H1 (cell line): ENCODE measurements around the gene SPSB3. TPM values are rescaled to one million over a fixed set of nuclear protein-coding genes. Genes with fewer than 3 reads are reported as not detected.

Experiments
- CTCF ChIA-PET: fragments of 300-600 bp; sonication (Branson Sonifier 250); formaldehyde crosslinking; loops from one replicate; lab custom pipeline; 2021; ENCODE audit not compliant: partially characterized antibody; lab: Charles Lee
- POLR2A ChIA-PET: fragments of 300-600 bp; sonication (Branson Sonifier 250); formaldehyde crosslinking; loops from one replicate; lab custom pipeline; 2021; ENCODE audit warnings: inconsistent platforms; ENCODE audit not compliant: partially characterized antibody; lab: Charles Lee
- DNase-seq, 2 experiments: peaks; one replicate each; pipeline versions ENCODE4 v3.0.0 to v3.0.0-alpha.2; 2010 to 2022; ENCODE audit warnings: low spot score in 2 of 2, low read depth in 1 of 2, mixed read lengths in 1 of 2
- FAIRE-seq: peaks from 2 replicates; lab custom pipeline; 2011; peaks lifted over from hg19 to GRCh38; lab: Jason Lieb, UNC
- H2AFZ ChIP-seq: 2 replicates; pipeline ENCODE4 v1.8.1; 2012; ENCODE audit warnings: low read length, inconsistent platforms
- H2AK5ac ChIP-seq: 2 replicates; pipeline ENCODE4 v1.6.1; 2013; ENCODE audit warnings: low read depth, low read length
- H2BK120ac ChIP-seq: replicated peaks from 2 replicates; pipeline ENCODE3; 2013; ENCODE audit warnings: low read depth, low read length, inconsistent platforms
- H2BK12ac ChIP-seq: 2 replicates; pipeline ENCODE4 v1.6.1; 2013; ENCODE audit warnings: low read depth, low read length
- H2BK15ac ChIP-seq: 2 replicates; pipeline ENCODE4 v1.6.1; 2013; ENCODE audit warnings: low read length
- H2BK20ac ChIP-seq: 2 replicates; pipeline ENCODE4 v1.6.1; 2013; ENCODE audit warnings: low read length
- H2BK5ac ChIP-seq: 2 replicates; pipeline ENCODE4 v1.6.1; 2013; ENCODE audit warnings: low read depth, low read length
- H3K14ac ChIP-seq: 2 replicates; pipeline ENCODE4 v1.6.1; 2013; ENCODE audit warnings: inconsistent platforms; ENCODE audit not compliant: insufficient read length
- H3K18ac ChIP-seq: 2 replicates; pipeline ENCODE4 v1.6.1; 2013; ENCODE audit warnings: low read length; ENCODE audit errors: extremely low read depth
- H3K23ac ChIP-seq: 2 replicates; pipeline ENCODE4 v1.6.1; 2013; ENCODE audit warnings: inconsistent platforms; ENCODE audit not compliant: insufficient read length
- H3K23me2 ChIP-seq: 2 replicates; pipeline ENCODE4 v1.6.1; 2013; ENCODE audit warnings: low read depth, low read length
- H3K27ac ChIP-seq: 2 replicates; pipeline ENCODE4 v1.6.1; 2011; ENCODE audit warnings: low read depth, low read length, inconsistent platforms
- H3K27me3 ChIP-seq, 4 experiments: replicated peaks in 1 of 4; 1 replicate in 1 of 4; 2 replicates in 3 of 4; pipeline versions ENCODE4 v1.6.1 to v1.8.1; 2011 to 2013; ENCODE audit warnings: low read length in 3 of 4, mild to moderate bottlenecking in 3 of 4, inconsistent platforms in 2 of 4, mixed read lengths in 2 of 4, moderate library complexity in 1 of 4; ENCODE audit not compliant: control insufficient read depth in 3 of 4, insufficient read depth in 3 of 4; ENCODE audit errors: extremely low read depth in 1 of 4
- H3K36me3 ChIP-seq, 4 experiments: 2 replicates each; pipeline versions ENCODE4 v1.6.1 to v1.8.1; 2011 to 2013; ENCODE audit warnings: mild to moderate bottlenecking in 4 of 4, low read length in 3 of 4, moderate library complexity in 2 of 4, control low read depth in 1 of 4, inconsistent platforms in 1 of 4; ENCODE audit not compliant: insufficient read depth in 4 of 4, control insufficient read depth in 2 of 4
- H3K4ac ChIP-seq: replicated peaks from 2 replicates; pipeline ENCODE3; 2013; ENCODE audit warnings: low read length, low read depth, mixed read lengths, inconsistent platforms; ENCODE audit not compliant: insufficient read length
- H3K4me1 ChIP-seq, 4 experiments: replicated peaks in 1 of 4; 1 replicate in 1 of 4; 2 replicates in 3 of 4; pipeline versions ENCODE4 v1.6.1 to v1.8.1; 2011 to 2013; ENCODE audit warnings: low read length in 3 of 4, inconsistent platforms in 2 of 4, mixed read lengths in 1 of 4; ENCODE audit not compliant: insufficient read depth in 4 of 4, control insufficient read depth in 3 of 4
- H3K4me2 ChIP-seq, 2 experiments: 2 replicates each; pipeline versions ENCODE4 v1.6.1 to v1.8.1; 2011 to 2013; ENCODE audit warnings: low read depth in 2 of 2, low read length in 2 of 2, control low read depth in 1 of 2, inconsistent platforms in 1 of 2, mild to moderate bottlenecking in 1 of 2; ENCODE audit not compliant: insufficient read depth in 1 of 2
- H3K4me3 ChIP-seq, 4 experiments: fragments of 200-600, 300-600 bp in 1 of 4; sonication (generic), shearing (Covaris generic), sonication (Bioruptor Twin) in 1 of 4; 2 replicates each; pipeline versions ENCODE4 v1.5.1 to v1.8.1; 2011 to 2016; ENCODE audit warnings: low read length in 4 of 4, low read depth in 3 of 4, control low read depth in 2 of 4, inconsistent platforms in 2 of 4, mild to moderate bottlenecking in 2 of 4, mixed read lengths in 1 of 4, moderate library complexity in 1 of 4; ENCODE audit not compliant: insufficient read depth in 2 of 4; ENCODE audit errors: extremely low read depth in 1 of 4
- H3K56ac ChIP-seq: replicated peaks from 2 replicates; pipeline ENCODE3; 2013; ENCODE audit warnings: low read depth, mild to moderate bottlenecking, mixed read lengths, low read length, inconsistent platforms; ENCODE audit not compliant: insufficient read length
- H3K79me1 ChIP-seq: 2 replicates; pipeline ENCODE4 v1.6.1; 2013; ENCODE audit warnings: low read depth, low read length, control low read depth
- H3K79me2 ChIP-seq, 2 experiments: 2 replicates each; pipeline versions ENCODE4 v1.6.1 to v1.8.1; 2012 to 2013; ENCODE audit warnings: low read length in 2 of 2, mild to moderate bottlenecking in 2 of 2, inconsistent platforms in 1 of 2; ENCODE audit not compliant: insufficient read depth in 2 of 2, control insufficient read depth in 1 of 2
- H3K9ac ChIP-seq, 4 experiments: replicated peaks in 1 of 4; 1 replicate in 1 of 4; 2 replicates in 3 of 4; pipeline versions ENCODE4 v1.6.1 to v1.8.1; 2011 to 2013; ENCODE audit warnings: low read depth in 3 of 4, low read length in 3 of 4, control low read depth in 2 of 4, mild to moderate bottlenecking in 2 of 4, moderate library complexity in 2 of 4, inconsistent platforms in 1 of 4; ENCODE audit errors: extremely low read depth in 1 of 4
- H3K9me3 ChIP-seq, 2 experiments: 2 replicates each; pipeline versions ENCODE4 v1.6.1 to v1.8.1; 2012 to 2013; ENCODE audit warnings: mild to moderate bottlenecking in 2 of 2, moderate library complexity in 2 of 2, control low read depth in 1 of 2, inconsistent platforms in 1 of 2, low read depth in 1 of 2, low read length in 1 of 2, mixed read lengths in 1 of 2; ENCODE audit not compliant: insufficient read depth in 2 of 2
- H4K20me1 ChIP-seq, 2 experiments: replicated peaks in 1 of 2; 2 replicates each; pipeline versions ENCODE3 to v1.8.1; 2011 to 2013; ENCODE audit warnings: inconsistent platforms in 2 of 2, low read length in 2 of 2, mild to moderate bottlenecking in 1 of 2; ENCODE audit not compliant: insufficient read depth in 2 of 2, control insufficient read depth in 1 of 2
- H4K5ac ChIP-seq: 2 replicates; pipeline ENCODE4 v1.6.1; 2013; ENCODE audit warnings: low read length, low read depth, mixed read lengths, inconsistent platforms; ENCODE audit not compliant: insufficient read length
- H4K8ac ChIP-seq: 2 replicates; pipeline ENCODE4 v1.8.0; 2013; ENCODE audit warnings: mild to moderate bottlenecking, moderate library complexity, low read length, inconsistent platforms; ENCODE audit not compliant: insufficient read depth; ENCODE audit errors: extremely low read depth
- H4K91ac ChIP-seq: replicated peaks from 2 replicates; pipeline ENCODE3; 2013; ENCODE audit warnings: low read length, mixed read lengths, inconsistent platforms; ENCODE audit not compliant: insufficient read length
- CHD1 ChIP-seq: IDR thresholded peaks from 2 replicates; pipeline ENCODE4 v1.6.1; 2012; ENCODE audit warnings: low read depth, low read length, improper control_type of control experiment
- NANOG ChIP-seq: IDR thresholded peaks from 2 replicates; pipeline ENCODE4 v1.6.1; 2011; ENCODE audit warnings: low read length, low read depth, mild to moderate bottlenecking, inconsistent platforms; ENCODE audit not compliant: insufficient read depth, poor library complexity, severe bottlenecking
- SIX5 ChIP-seq: IDR thresholded peaks from 2 replicates; pipeline ENCODE4 v1.6.1; 2011; ENCODE audit warnings: mild to moderate bottlenecking, low read depth, low read length
- TAF1 ChIP-seq: IDR thresholded peaks from 2 replicates; pipeline ENCODE4 v1.6.1; 2011; ENCODE audit warnings: mild to moderate bottlenecking, low read depth, low read length
- WGBS, 2 experiments: shearing (Covaris generic) in 1 of 2; methylation state at CpG; one replicate each; pipeline versions ENCODE4 v1.1.6 to v1.1.7; 2013 to 2015; ENCODE audit warnings: low lambda C conversion rate in 2 of 2, mixed read lengths in 2 of 2, inconsistent platforms in 1 of 2, low coverage in 1 of 2, missing lambda C conversion rate in 1 of 2; ENCODE audit not compliant: insufficient replicate concordance in 2 of 2, insufficient coverage in 1 of 2, insufficient read length in 1 of 2; ENCODE audit errors: extremely low coverage in 1 of 2, missing lambda C conversion rate in 1 of 2; 5-methylcytosine and 5-hydroxymethylcytosine counted together
- polyA plus RNA-seq, 7 experiments: library from polyadenylated mRNA; depleted of rRNA in 3 of 7; stranded (reverse) in 5 of 7; unstranded in 2 of 7; fragments of >200 nt in 5 of 7; fragments of 200-250 nt in 2 of 7; gene quantifications; 1 replicate in 5 of 7; 2 replicates in 1 of 7; 4 replicates in 1 of 7; pipeline versions ENCODE4 v1.2.1 to v1.2.3, GENCODE V29; 2011 to 2013; ENCODE audit warnings: missing spikeins in 2 of 7, mixed read lengths in 2 of 7
- total RNA-seq: library from RNA; stranded (reverse); fragmentation: NEBNext Ultra II Directional; extraction: Animal tissue kit (Norgen Biotek cat#: 25700); gene quantifications from 2 replicates; pipeline ENCODE4 v1.2.1, GENCODE V29; 2021

Gene SPSB3
- total and polyA plus RNA-seq, 2 of the 8 experiments (the other 6 are each of a cell fraction or from before 2014, with no cell fraction given): 22.5 to 37.8 TPM

DNA sequence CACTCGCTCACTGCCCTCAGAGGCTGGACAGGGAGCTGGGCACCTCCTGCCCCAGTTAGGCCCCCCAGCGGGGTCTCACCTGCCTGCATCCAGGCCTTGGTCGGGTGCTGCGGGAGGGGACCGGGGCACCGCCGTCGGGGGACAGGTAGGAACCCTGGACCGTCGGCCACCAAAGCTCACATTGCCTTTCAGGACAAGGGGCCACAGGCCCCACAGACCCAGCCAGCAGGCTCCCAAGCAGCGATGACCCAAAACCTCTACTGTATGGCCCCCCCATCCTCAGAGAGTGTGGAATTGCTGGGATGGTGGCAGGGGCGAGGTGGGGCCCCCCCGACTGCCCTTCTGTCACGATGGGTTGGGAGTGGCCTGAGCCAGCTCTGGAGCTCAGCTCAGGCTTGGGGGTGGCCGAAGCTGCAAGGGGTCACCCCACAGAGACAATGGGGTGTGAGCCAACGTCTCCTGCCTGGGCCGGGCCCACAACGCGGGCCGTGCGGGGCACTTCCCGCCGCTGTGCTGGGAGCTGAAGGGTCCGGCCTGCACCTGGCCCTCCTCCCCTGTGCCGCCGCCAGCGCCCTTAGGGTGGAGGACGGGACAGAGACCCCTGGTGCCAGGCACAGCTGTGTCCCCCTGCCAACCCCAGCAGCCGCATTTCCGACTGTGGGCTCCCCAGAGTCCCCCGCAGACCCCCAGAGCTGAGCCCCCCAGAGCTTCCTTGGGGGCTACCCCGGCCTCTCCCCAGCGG, 10.6 kb upstream of the SPSB3 start:
- no peak overlapping the region for H2BK15ac ChIP-seq
- H3K79me2 ChIP-seq: no peaks in the 10 kb centered on the region
- POLR2A ChIA-PET: interaction anchor here (1.0 to 4.2 kb wide), 4 partner anchors 9 to 21 kb away, joined by 4 to 26 read pairs (median 22); partner anchors contain the start of genes EME2, MRPS34, NME3 and NUBP2
- no peak overlapping the region for H4K91ac ChIP-seq
- no peak overlapping the region for H4K5ac ChIP-seq
- no peak overlapping the region for H3K4ac ChIP-seq
- H4K20me1 ChIP-seq: peaks cover 0 to 2% of the 10 kb centered on the region in 2 experiments
- H2BK5ac ChIP-seq: no peak overlapping the region
- H3K79me1 ChIP-seq: no peaks in the 10 kb centered on the region; the same call in 1 of the 2 replicates
- H3K23me2 ChIP-seq: no peaks in the 10 kb centered on the region
- no peak overlapping the region for H3K18ac ChIP-seq
- no peak overlapping the region for H3K4me3 ChIP-seq
- no peaks in the 10 kb centered on the region for H3K27me3 ChIP-seq
- no peak overlapping the region for H3K14ac ChIP-seq
- no peak overlapping the region for H3K9ac ChIP-seq
- no peak overlapping the region for H2BK20ac ChIP-seq
- no peaks in the 10 kb centered on the region for H3K4me1 ChIP-seq
- CTCF ChIA-PET: interaction anchor here (1.0 to 2.2 kb wide), 7 partner anchors 10 to 69 kb away, joined by 3 to 6 read pairs (median 6); partner anchors contain the start of genes EME2, MRPS34, NUBP2 and SPSB3
- peak overlapping the region; percentile 25; the same call in 1 of the 2 replicates for H4K8ac ChIP-seq
- no peak overlapping the region for H3K56ac ChIP-seq
- DNase-seq (no peak), FAIRE-seq (no peak)
- H3K27ac ChIP-seq: no peak overlapping the region
- peaks cover 4 to 8% of the 10 kb centered on the region in 2 experiments for H3K9me3 ChIP-seq
- H2AK5ac ChIP-seq: no peak overlapping the region
- H2AFZ ChIP-seq: no peak overlapping the region
- no peak overlapping the region for H3K23ac ChIP-seq
- peaks cover 0 to 29% (median 2%) of the 10 kb centered on the region in 4 experiments; a peak in 3 of 8 replicates for H3K36me3 ChIP-seq
- H2BK120ac ChIP-seq: no peak overlapping the region
- H2BK12ac ChIP-seq: no peak overlapping the region
- H3K4me2 ChIP-seq: no peak overlapping the region
- whole genome bisulfite sequencing, 2 experiments: 97% methylated on average over 24 of the region's 33 CpGs; no CpG with 5 or more reads in 1 of the 2 experiments
- TF ChIP-seq SIX5 (no peak), TAF1 (no peak), CHD1 (no peak), NANOG (no peak)
